Peyer's patch (tissue), 4 donors: ENCODE results near the gene ENHO. TPM values are rescaled to one million over a fixed set of nuclear protein-coding genes. Genes with fewer than 3 reads are reported as not detected.
A peak's percentile ranks its signal among the peaks of the same experiment; 100 is the strongest.

Experiments
- DNase-seq, 3 donors: peaks; one replicate each; pipeline ENCODE4 v3.0.0-alpha.2; 2017 to 2019
- H3K27ac ChIP-seq, 4 donors: fragments of 200-600 bp; sonication (generic); one replicate each; pipeline ENCODE4 v1.5.1; 2016 to 2019
- H3K27me3 ChIP-seq, 2 donors: fragments of 200-600 bp; sonication (generic); one replicate each; pipeline ENCODE4 v1.5.1; 2019
- H3K36me3 ChIP-seq, 3 donors: fragments of 200-600 bp; sonication (generic); one replicate each; pipeline ENCODE4 v1.5.1; 2016 to 2019
- H3K4me1 ChIP-seq, 4 donors: fragments of 200-600 bp; sonication (generic); one replicate each; pipeline ENCODE4 v1.5.1; 2016 to 2019
- H3K4me3 ChIP-seq, 4 donors: fragments of 200-600 bp; sonication (generic); 1 replicate in 3 of 4; 2 replicates in 1 of 4; pipeline ENCODE4 v1.5.1; 2016 to 2019; ENCODE audit warnings: mild to moderate bottlenecking in 1 of 4
- H3K9me3 ChIP-seq, 4 donors: fragments of 200-600 bp; sonication (generic); one replicate each; pipeline ENCODE4 v1.5.1; 2016 to 2019; ENCODE audit warnings: mild to moderate bottlenecking in 1 of 4
- CTCF ChIP-seq, 6 experiments: fragments of 450-650 bp in 4 of 6; fragments of 200-600 bp in 2 of 6; sonication (generic) in 1 of 6; IDR thresholded peaks; one replicate each; pipeline ENCODE4 v1.5.1; 2017 to 2019; ENCODE audit warnings: antibody characterized with exemption in 6 of 6, mild to moderate bottlenecking in 3 of 6, moderate library complexity in 1 of 6
- POLR2A ChIP-seq, 2 donors: fragments of 450-650 bp; IDR thresholded peaks; one replicate each; pipeline ENCODE4 v1.5.1; 2017; ENCODE audit warnings: antibody characterized with exemption in 2 of 2, mild to moderate bottlenecking in 2 of 2, moderate library complexity in 2 of 2
- total RNA-seq, 4 donors: library from RNA; depleted of rRNA; stranded (reverse); fragments of >200 nt; gene quantifications; one replicate each; pipeline ENCODE4 v1.1.0, GENCODE V29; 2016

The ENHO gene
- 1 to 10 TPM in 2 of 4 donors, not detected in 2; 1.8 to 3.3 TPM for total RNA-seq

GRCh38 chr9:34522971-34523797 lies at the start of gene ENHO:
ENHO (minus strand) TSS chr9:34522990; CDS start chr9:34521695, 1,295 bp downstream.
- no peaks in the 10 kb centered on the region for H3K27me3 ChIP-seq
- DNase-seq: peak; percentile 72 to 96 (median 93)
- H3K4me3 ChIP-seq: peak within 1 kb of the TSS; percentile 35 to 64 (median 50)
- no peak for TF ChIP-seq POLR2A (IDR thresholded peaks at IDR 0.05)
- peak in 1 of 6 experiments; percentile 35 for TF ChIP-seq CTCF (IDR thresholded peaks at IDR 0.05)
- H3K36me3 ChIP-seq: no peaks in the 10 kb centered on the region
- no peaks in the 10 kb centered on the region for H3K9me3 ChIP-seq
- H3K4me1 ChIP-seq: peaks cover 0 to 12% (median 5%) of the 10 kb centered on the region in 4 donors
- H3K27ac ChIP-seq: peak within 1 kb of the TSS in 3 of 4 donors; percentile 3 to 27 (median 17)

- peak in 2 of 3 donors; percentile 77 to 83 for DNase-seq
- Histone ChIP-seq H3K4me1 (peaks cover 0 to 47% (median 3%) of the 10 kb centered on the region in 4 donors), H3K9me3 (no peaks in the 10 kb centered on the region), H3K27ac (peak overlapping the region in 2 of 4 donors; percentile 42 to 72), H3K27me3 (peaks cover 0 to 3% of the 10 kb centered on the region in 2 donors), H3K4me3 (no peak overlapping the region), H3K36me3 (no peaks in the 10 kb centered on the region)
- no peak for TF ChIP-seq CTCF (IDR thresholded peaks at IDR 0.05)
- no peak for TF ChIP-seq POLR2A (IDR thresholded peaks at IDR 0.05)
These were observed 49.3 kb upstream of the ENHO start for GRCh38 chr9:34572092-34572491.

GRCh38 chr9:34571481-34571810 lies 48.7 kb upstream of the ENHO start:
- peaks cover 0 to 41% (median 3%) of the 10 kb centered on the region in 4 donors for H3K4me1 ChIP-seq
- no peak overlapping the region for H3K4me3 ChIP-seq
- H3K9me3 ChIP-seq: no peaks in the 10 kb centered on the region
- no peak for TF ChIP-seq CTCF (IDR thresholded peaks at IDR 0.05)
- TF ChIP-seq POLR2A (IDR thresholded peaks at IDR 0.05): no peak
- no peak for DNase-seq
- no peaks in the 10 kb centered on the region for H3K36me3 ChIP-seq
- H3K27ac ChIP-seq: peak overlapping the region in 1 of 4 donors; percentile 42
- H3K27me3 ChIP-seq: peaks cover 0 to 3% of the 10 kb centered on the region in 2 donors

GRCh38 chr9:34570809-34571480 lies 48.2 kb upstream of the ENHO start:
- Histone ChIP-seq H3K9me3 (no peaks in the 10 kb centered on the region), H3K36me3 (no peaks in the 10 kb centered on the region), H3K4me3 (no peak overlapping the region), H3K27me3 (peaks cover 0 to 3% of the 10 kb centered on the region in 2 donors), H3K4me1 (peaks cover 0 to 36% (median 3%) of the 10 kb centered on the region in 4 donors), H3K27ac (no peak overlapping the region)
- no peak for TF ChIP-seq POLR2A (IDR thresholded peaks at IDR 0.05)
- no peak for TF ChIP-seq CTCF (IDR thresholded peaks at IDR 0.05)
- no peak for DNase-seq

GRCh38 chr9:34570376-34570775 lies 47.6 kb upstream of the ENHO start:
- peaks cover 0 to 32% (median 3%) of the 10 kb centered on the region in 4 donors for H3K4me1 ChIP-seq
- no peak for DNase-seq
- H3K4me3 ChIP-seq: no peak overlapping the region
- TF ChIP-seq POLR2A (IDR thresholded peaks at IDR 0.05) (no peak), CTCF (IDR thresholded peaks at IDR 0.05) (no peak)
- no peaks in the 10 kb centered on the region for H3K36me3 ChIP-seq
- H3K27ac ChIP-seq: no peak overlapping the region
- no peaks in the 10 kb centered on the region for H3K9me3 ChIP-seq
- peaks cover 0 to 3% of the 10 kb centered on the region in 2 donors for H3K27me3 ChIP-seq
